Muscle layer of colon (tissue), 2 donors: ENCODE results near the gene FOXL3.

Experiments
- H3K27ac ChIP-seq: one replicate; pipeline ENCODE4 v1.7.0; 2013; ENCODE audit warnings: low read depth, mild to moderate bottlenecking, low read length, moderate library complexity
- H3K27me3 ChIP-seq, 2 donors: one replicate each; pipeline ENCODE4 v1.7.0; 2013; ENCODE audit warnings: low read length in 2 of 2, mild to moderate bottlenecking in 2 of 2; ENCODE audit not compliant: insufficient read depth in 2 of 2, control insufficient read depth in 1 of 2
- H3K36me3 ChIP-seq: one replicate; pipeline ENCODE4 v1.7.0; 2013; ENCODE audit warnings: mild to moderate bottlenecking, low read length; ENCODE audit not compliant: insufficient read depth
- H3K4me1 ChIP-seq: one replicate; pipeline ENCODE4 v1.7.0; 2013; ENCODE audit warnings: mild to moderate bottlenecking, low read length; ENCODE audit not compliant: insufficient read depth
- H3K4me3 ChIP-seq, 2 donors: one replicate each; pipeline ENCODE4 v1.7.0; 2013; ENCODE audit warnings: low read length in 2 of 2, low read depth in 1 of 2, mild to moderate bottlenecking in 1 of 2, moderate library complexity in 1 of 2
- H3K9ac ChIP-seq: one replicate; pipeline ENCODE4 v1.7.0; 2013; ENCODE audit warnings: low read length
- H3K9me3 ChIP-seq: one replicate; pipeline ENCODE4 v1.7.0; 2013; ENCODE audit warnings: mild to moderate bottlenecking, low read length
- donor health status: abdominal sarcoma.
- donor health status: Adenocarcinoma of cecum.

The FOXL3 gene

DNA sequence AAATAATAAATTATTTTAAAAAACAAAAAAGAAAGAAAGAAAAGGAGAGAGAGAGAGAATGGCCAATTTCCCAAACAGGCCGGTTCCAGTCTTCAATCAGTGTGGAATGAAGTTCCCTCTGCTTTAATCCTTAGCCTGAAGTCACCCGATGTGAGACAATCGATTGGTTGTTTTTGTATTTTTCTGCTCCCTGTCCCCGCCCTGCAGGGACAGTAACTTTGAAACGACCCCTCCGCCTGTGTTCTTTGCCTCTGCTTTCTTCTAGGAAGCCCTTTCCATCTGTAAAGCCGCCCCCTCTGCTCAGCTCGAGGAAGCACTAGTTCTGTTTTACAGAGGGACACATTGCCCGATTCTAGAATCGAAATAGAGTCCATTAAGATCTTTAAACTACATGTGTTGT lies 33.4 kb downstream of the FOXL3 start:
- H3K9ac ChIP-seq = no peak overlapping the region
- no peak overlapping the region for H3K4me3 ChIP-seq
- H3K27me3 ChIP-seq = peaks cover 0 to 15% of the 10 kb centered on the region in 2 donors
- H3K9me3 ChIP-seq = peaks cover 4% of the 10 kb centered on the region
- H3K36me3 ChIP-seq = no peaks in the 10 kb centered on the region
- no peaks in the 10 kb centered on the region for H3K4me1 ChIP-seq
- no peak overlapping the region for H3K27ac ChIP-seq

DNA sequence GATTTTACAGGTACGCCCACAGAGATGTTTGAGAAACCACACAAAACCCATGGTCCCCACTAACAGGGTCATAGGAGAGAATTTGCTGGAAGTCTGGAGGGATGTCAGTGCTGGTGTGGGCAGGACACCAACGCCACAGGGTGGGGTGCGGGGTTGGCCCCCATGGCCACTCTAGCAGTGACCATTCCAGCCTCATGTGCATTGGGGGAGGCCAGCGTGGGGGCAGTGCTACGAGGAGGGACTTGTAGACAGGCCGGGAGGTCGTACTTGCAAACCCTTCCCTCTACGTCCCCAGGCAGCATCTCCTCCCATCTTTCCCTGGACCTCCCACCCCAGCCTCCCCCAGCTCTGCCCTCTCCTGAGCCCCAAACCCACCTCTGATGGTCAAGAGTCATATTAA lies 34.0 kb downstream of the FOXL3 start:
- H3K27ac ChIP-seq = no peak overlapping the region
- no peak overlapping the region for H3K4me3 ChIP-seq
- no peaks in the 10 kb centered on the region for H3K4me1 ChIP-seq
- H3K36me3 ChIP-seq = no peaks in the 10 kb centered on the region
- peaks cover 4% of the 10 kb centered on the region for H3K9me3 ChIP-seq
- peaks cover 0 to 15% of the 10 kb centered on the region in 2 donors for H3K27me3 ChIP-seq
- H3K9ac ChIP-seq = no peak overlapping the region

DNA sequence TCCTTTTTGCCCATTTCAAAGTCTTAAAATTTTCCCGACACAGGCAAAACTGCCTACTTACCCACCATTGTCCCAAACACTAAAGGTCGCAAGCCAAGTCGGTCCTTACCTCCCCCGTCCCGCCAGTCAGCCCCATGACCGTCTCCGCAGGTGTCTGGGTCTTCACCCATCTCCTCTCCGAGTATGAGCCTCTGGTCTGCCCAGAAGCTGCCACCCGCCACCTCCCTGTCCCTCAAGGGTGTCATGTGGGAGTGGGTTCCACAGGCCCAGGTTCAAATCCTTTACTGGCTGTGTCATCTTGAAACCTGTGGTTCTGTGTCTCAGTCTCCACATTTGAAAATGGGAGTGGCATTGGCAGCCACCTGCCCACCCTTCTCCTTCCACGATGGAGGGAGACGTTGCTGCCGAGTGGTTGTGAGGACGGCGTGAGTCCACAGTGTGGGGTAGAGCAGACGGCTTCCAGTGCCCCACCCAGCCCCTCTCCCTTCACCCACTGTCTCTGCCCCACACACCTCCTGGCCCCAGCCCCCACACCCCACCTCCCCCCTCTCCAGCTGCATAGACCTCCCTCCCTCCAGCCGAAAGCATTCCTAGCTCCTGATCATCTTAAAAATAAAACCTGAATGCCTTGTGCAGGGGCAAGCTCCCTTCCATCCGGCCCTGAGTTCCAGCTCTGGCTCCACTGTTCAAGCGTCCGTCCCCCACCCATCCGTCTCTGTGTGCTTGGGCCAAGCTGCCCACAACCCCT lies 35.3 kb downstream of the FOXL3 start:
- Histone ChIP-seq H3K36me3 (no peaks in the 10 kb centered on the region), H3K4me1 (no peaks in the 10 kb centered on the region), H3K9ac (no peak overlapping the region), H3K4me3 (no peak overlapping the region), H3K9me3 (peaks cover 4% of the 10 kb centered on the region), H3K27ac (no peak overlapping the region), H3K27me3 (peaks cover 0 to 15% of the 10 kb centered on the region in 2 donors)

DNA sequence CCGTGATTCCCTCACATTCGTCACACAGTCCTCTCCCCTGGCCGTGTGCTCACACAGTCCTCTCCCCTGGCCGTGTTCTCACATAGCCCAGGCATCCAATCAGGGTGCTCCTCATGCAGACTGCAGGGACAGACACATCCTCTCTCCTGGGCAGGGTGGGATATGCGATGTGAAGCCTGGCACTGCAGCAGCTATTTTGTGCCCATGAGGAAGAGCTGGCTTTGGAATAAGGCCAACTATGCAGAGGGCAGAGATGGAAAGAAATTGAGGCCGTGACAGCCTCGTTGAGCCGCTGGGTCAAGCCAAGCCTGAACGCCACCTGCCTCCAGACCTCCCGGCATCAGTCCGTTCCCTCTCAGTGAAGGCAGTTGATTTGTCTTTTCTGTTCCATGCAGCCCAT lies 35.8 kb downstream of the FOXL3 start:
- H3K36me3 ChIP-seq = no peaks in the 10 kb centered on the region
- no peak overlapping the region for H3K27ac ChIP-seq
- no peak overlapping the region for H3K4me3 ChIP-seq
- H3K9me3 ChIP-seq = peaks cover 4% of the 10 kb centered on the region
- H3K9ac ChIP-seq = no peak overlapping the region
- no peaks in the 10 kb centered on the region for H3K4me1 ChIP-seq
- H3K27me3 ChIP-seq = peaks cover 0 to 15% of the 10 kb centered on the region in 2 donors

DNA sequence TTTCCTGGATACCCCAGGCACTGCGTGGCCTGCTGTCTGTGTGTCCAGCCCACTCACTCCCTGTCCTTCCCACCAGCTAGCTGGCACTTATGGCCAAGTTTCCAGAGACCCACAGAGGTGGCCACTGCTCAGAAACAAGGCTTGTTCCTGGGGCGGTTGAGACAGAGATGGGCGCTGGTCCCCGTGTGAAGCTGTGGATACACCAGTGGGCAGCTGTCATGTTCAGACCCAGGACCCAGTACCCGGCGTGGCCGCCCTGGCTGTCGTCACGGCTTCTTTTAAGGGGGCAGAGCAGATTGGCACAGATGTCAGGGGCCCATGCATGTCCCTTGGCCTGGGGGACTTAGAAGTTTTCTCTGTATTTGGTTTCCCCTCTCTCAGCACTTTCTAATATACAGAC lies 36.3 kb downstream of the FOXL3 start:
- Histone ChIP-seq H3K27me3 (peaks cover 0 to 12% of the 10 kb centered on the region in 2 donors), H3K4me3 (no peak overlapping the region), H3K27ac (no peak overlapping the region), H3K9me3 (peaks cover 4% of the 10 kb centered on the region), H3K36me3 (no peaks in the 10 kb centered on the region), H3K9ac (no peak overlapping the region), H3K4me1 (no peaks in the 10 kb centered on the region)

DNA sequence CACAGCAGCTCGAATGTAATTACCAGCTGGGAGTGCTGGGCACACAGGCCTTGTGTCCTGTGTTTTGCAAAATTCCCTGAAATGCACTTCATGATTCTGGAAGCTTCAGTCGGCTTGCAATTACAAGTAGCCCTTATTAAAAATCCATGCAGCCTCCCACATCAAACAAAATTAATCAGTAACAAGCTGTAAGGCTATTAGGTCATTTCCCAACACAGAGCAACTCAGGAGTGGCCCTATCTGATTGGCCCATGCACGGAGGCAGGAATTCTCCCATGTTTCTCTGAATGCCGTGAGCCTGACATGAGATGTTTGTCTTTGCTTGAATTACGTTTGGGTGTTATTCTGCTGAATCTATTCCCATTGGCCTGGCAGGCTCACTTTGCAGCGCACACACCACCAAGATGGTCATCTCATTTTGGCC lies 36.9 kb downstream of the FOXL3 start:
- Histone ChIP-seq H3K4me1 (no peaks in the 10 kb centered on the region), H3K9me3 (peaks cover 4% of the 10 kb centered on the region), H3K4me3 (no peak overlapping the region), H3K9ac (no peak overlapping the region), H3K27me3 (peaks cover 0 to 7% of the 10 kb centered on the region in 2 donors), H3K27ac (no peak overlapping the region), H3K36me3 (no peaks in the 10 kb centered on the region)

DNA sequence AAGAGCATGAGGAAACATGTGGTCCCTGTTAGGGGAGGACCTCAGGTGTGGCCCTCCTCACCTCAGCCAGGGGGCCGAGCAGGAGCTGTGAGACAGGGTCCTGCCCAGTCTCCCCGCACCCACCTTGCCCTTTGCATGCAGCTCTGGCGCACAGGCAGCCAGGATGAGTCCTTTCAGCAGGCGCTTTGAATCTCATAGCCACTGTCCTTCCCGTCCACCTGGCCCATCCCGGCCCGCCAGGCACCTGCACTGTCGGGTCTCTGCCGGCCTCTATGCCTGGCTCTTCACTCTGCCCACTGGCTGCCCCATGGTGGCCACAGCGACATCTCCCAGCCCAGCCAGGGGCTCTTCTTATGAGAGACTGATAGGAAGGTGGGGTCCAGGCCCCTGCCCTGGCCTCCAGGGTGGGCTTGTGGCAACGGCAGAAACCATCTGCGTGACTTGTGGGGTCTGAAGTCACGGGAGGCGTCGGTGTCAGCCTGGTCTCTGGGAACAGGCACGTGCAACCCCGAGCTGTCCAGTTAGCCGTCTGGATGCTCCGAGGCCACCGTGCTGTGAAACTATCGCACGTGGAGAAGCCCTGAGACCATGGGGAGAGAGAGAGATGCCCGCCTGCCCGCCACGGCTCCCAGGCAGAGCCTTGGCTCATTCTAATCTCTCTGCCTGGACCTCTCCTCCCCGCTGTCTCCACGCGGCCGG lies 37.4 kb downstream of the FOXL3 start:
- H3K9ac ChIP-seq = no peak overlapping the region
- peaks cover 0 to 6% of the 10 kb centered on the region in 2 donors for H3K27me3 ChIP-seq
- H3K27ac ChIP-seq = no peak overlapping the region
- no peaks in the 10 kb centered on the region for H3K4me1 ChIP-seq
- H3K4me3 ChIP-seq = no peak overlapping the region
- peaks cover 4% of the 10 kb centered on the region for H3K9me3 ChIP-seq
- H3K36me3 ChIP-seq = no peaks in the 10 kb centered on the region

DNA sequence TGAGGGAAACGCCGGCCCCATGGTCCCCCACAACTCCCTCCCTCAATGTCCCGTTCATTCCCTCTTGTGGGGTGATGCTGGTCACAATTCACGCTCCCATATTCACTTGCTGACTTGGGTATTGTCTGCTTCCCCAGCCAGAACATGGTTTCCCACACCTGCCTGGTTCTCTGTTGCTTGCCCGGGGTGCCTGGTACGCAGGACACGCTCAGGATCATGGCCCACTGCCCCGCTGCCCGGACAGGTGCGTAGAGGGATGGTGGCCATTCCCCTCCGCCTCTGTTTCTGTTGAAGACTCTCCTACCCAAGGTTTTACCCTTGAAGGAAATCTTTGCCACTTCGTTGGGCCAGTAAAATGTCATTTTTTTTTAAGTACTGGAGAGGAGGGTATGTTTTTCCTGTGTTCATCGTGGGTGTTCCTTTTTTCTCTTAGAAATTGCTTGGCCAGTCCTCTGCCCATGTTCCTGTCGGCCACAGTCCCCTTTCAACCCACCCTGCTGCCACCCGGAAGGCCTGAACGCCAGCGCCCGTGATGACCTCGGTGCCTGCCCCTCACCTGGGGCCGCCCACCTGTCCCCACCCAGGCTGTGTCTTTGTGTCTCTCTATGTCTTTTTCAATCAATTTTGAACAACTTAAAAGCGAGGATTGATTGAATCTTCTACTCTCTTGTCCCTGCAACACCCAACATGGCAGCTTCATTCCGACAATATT lies 38.2 kb downstream of the FOXL3 start:
- Histone ChIP-seq H3K9me3 (peaks cover 4% of the 10 kb centered on the region), H3K27ac (no peak overlapping the region), H3K4me1 (peaks cover 4% of the 10 kb centered on the region), H3K36me3 (no peaks in the 10 kb centered on the region), H3K9ac (no peak overlapping the region), H3K27me3 (peaks cover 0 to 5% of the 10 kb centered on the region in 2 donors), H3K4me3 (no peak overlapping the region)

DNA sequence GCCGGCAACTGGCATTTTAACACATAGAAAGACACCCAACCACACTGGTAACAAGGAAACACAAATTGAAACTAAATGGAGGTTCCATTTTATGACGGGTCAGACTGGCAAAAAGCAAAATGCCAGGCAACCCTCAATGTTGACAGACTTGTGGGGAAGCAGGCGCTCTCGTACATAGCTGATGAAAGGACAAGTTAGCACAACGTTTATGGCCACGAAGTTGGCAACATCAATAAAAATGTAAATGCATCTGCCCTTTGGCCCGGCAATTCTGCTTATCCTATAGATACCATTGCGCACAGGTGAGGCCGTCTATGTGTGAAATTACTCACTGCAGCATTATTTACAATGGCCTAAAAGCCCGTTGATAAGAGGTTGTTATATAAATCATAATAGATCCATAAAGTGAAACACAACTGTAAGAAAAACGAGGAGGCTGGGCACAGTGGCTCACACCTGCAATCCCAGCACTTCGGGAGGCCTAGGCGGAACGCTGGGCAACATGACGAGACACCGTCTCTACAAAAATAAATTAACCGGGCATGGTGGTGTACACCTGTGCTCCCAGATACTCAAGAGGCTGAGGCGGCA lies 39.8 kb downstream of the FOXL3 start:
- H3K4me1 ChIP-seq = peaks cover 4% of the 10 kb centered on the region
- H3K27me3 ChIP-seq = peaks cover 0 to 5% of the 10 kb centered on the region in 2 donors
- H3K9me3 ChIP-seq = peaks cover 4% of the 10 kb centered on the region
- no peak overlapping the region for H3K4me3 ChIP-seq
- H3K9ac ChIP-seq = no peak overlapping the region
- no peaks in the 10 kb centered on the region for H3K36me3 ChIP-seq
- no peak overlapping the region for H3K27ac ChIP-seq

DNA sequence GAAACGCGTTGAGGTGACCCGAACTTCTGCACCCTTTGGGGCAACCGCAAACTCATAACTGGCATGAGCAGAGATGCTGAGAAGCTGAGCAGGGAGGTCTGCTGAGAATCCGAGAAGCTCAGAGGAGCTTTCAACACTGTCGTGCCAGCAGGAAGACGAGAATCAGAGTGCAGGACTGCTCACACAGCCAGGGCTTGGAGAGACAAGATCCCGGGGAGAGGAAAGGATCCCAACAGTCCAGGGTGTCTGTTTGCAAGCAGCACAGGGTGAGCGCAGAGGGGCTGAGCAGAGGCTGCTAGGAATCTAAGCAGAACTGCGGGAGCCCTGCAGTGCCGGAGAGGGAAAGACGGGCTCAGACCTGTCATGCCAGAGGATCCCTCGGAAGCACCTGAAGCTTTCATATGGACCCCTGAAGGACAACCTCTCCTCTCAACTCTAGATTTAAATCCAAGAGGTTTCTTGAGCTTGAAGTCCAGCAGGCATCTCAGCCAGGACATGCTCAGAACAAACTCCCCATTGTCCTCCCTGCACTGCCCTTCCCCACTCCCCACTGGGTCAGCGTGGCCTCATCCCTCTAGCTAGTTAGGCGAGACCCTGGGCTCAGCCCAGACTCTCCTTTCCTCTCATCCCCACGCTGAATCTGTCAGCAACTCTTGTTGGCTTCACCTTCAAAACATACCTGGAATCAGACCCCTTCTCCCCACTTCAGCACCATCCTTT lies 40.7 kb downstream of the FOXL3 start:
- peaks cover 0 to 5% of the 10 kb centered on the region in 2 donors for H3K27me3 ChIP-seq
- no peak overlapping the region for H3K4me3 ChIP-seq
- H3K9ac ChIP-seq = no peak overlapping the region
- H3K27ac ChIP-seq = no peak overlapping the region
- H3K9me3 ChIP-seq = peaks cover 3% of the 10 kb centered on the region
- H3K4me1 ChIP-seq = peaks cover 4% of the 10 kb centered on the region
- H3K36me3 ChIP-seq = no peaks in the 10 kb centered on the region
